ENCODE measurements around the gene STIM2.

DNA sequence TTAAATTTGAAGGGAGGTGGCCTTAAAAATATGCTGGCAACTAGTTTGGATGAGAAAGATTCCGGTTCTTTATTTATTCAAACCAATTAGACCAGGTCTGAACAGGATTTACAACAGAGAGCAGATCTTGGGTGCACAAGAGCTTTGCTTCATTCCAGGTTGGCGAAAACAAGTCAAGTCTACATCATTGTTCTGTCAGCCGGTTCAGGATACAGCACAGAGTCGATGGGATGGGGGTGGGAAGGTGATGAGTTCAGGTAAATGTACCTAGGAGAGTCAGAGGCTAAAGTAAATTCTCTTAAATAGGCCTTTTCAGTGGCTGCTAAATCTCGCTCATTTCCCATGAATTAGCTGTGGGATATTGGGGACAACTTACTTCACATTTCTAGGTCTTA, 882 bp upstream of the STIM2 start:
- TF ChIP-seq, protein P1, sequence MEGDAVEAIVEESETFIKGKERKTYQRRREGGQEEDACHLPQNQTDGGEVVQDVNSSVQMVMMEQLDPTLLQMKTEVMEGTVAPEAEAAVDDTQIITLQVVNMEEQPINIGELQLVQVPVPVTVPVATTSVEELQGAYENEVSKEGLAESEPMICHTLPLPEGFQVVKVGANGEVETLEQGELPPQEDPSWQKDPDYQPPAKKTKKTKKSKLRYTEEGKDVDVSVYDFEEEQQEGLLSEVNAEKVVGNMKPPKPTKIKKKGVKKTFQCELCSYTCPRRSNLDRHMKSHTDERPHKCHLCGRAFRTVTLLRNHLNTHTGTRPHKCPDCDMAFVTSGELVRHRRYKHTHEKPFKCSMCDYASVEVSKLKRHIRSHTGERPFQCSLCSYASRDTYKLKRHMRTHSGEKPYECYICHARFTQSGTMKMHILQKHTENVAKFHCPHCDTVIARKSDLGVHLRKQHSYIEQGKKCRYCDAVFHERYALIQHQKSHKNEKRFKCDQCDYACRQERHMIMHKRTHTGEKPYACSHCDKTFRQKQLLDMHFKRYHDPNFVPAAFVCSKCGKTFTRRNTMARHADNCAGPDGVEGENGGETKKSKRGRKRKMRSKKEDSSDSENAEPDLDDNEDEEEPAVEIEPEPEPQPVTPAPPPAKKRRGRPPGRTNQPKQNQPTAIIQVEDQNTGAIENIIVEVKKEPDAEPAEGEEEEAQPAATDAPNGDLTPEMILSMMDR (IDR thresholded peaks at IDR 0.05): no peak
- TF ChIP-seq POLR2A (IDR thresholded peaks at IDR 0.05): no peak

All from prostate gland (tissue), 2 donors.